HL-60 (cell line): ENCODE results near the gene LPIN1.
"Not testable (repeated sequence)": the region's sequence is repeated elsewhere in the genome, so short reads cannot be mapped to it uniquely, and the experiment has no call there.

Source experiments
- DNase-seq, 2 experiments: peaks; one replicate each; pipeline ENCODE4 v3.0.0-alpha.2; 2010 to 2020; ENCODE audit warnings: low read depth in 1 of 2, low spot score in 1 of 2
- H3K27ac ChIP-seq: fragments of 250-450 bp; sonication (Bioruptor Pico); replicated peaks from 2 replicates; pipeline ENCODE4 v1.5.1; 2020; ENCODE audit warnings: mild to moderate bottlenecking, moderate library complexity
- H3K27me3 ChIP-seq: fragments of 250-450 bp; sonication (Bioruptor Pico); 2 replicates; pipeline ENCODE4 v1.5.1; 2021; ENCODE audit warnings: mild to moderate bottlenecking, moderate library complexity; ENCODE audit not compliant: insufficient read depth, poor library complexity, severe bottlenecking
- H3K4me3 ChIP-seq: replicated peaks from 2 replicates; pipeline ENCODE4 v1.5.1; 2011; ENCODE audit warnings: mild to moderate bottlenecking, control low read depth, low read length; ENCODE audit not compliant: insufficient read depth
- CTCF ChIP-seq: IDR thresholded peaks from one replicate; pipeline ENCODE4 v1.5.1; 2011; ENCODE audit warnings: low read length, control low read depth, inconsistent platforms; ENCODE audit not compliant: insufficient read depth
- GABPA ChIP-seq: IDR thresholded peaks from 2 replicates; pipeline ENCODE4 v1.6.1; 2012; ENCODE audit warnings: low read depth
- POLR2AphosphoS5 ChIP-seq: IDR thresholded peaks from 2 replicates; pipeline ENCODE4 v1.6.1; 2012; ENCODE audit warnings: low read depth
- REST ChIP-seq: IDR thresholded peaks from 2 replicates; pipeline ENCODE4 v1.6.1; 2012; ENCODE audit warnings: low read depth; ENCODE audit not compliant: insufficient replicate concordance
- SPI1 ChIP-seq: IDR thresholded peaks from 2 replicates; pipeline ENCODE4 v1.6.1; 2012; ENCODE audit warnings: low read depth, mild to moderate bottlenecking, borderline replicate concordance

Gene LPIN1

GRCh38 chr2:11724151-11724550, 22.3 kb upstream of the LPIN1 start:
- TF ChIP-seq REST = no peak
- TF ChIP-seq POLR2AphosphoS5 = no peak
- no peak for DNase-seq
- Histone ChIP-seq H3K4me3 (no peak overlapping the region), H3K27me3 (peaks cover 3% of the 10 kb centered on the region), H3K27ac (no peak overlapping the region)

GRCh38 chr2:11726384-11726783, 20.0 kb upstream of the LPIN1 start:
- H3K27me3 ChIP-seq = peaks cover 3% of the 10 kb centered on the region
- H3K4me3 ChIP-seq = no peak overlapping the region
- DNase-seq = no peak
- H3K27ac ChIP-seq = no peak overlapping the region
- TF ChIP-seq SPI1 (no peak), CTCF (no peak), POLR2AphosphoS5 (no peak), REST (no peak), GABPA (no peak)

- Histone ChIP-seq H3K4me3 (no peak overlapping the region), H3K27me3 (no peaks in the 10 kb centered on the region), H3K27ac (no peak overlapping the region)
- peak in 1 of 2 experiments; percentile 20 for DNase-seq
- TF ChIP-seq REST (no peak), SPI1 (no peak), POLR2AphosphoS5 (no peak), GABPA (no peak), CTCF (no peak)
Observed at GRCh38 chr2:11729362-11730212, 16.8 kb upstream of the LPIN1 start.

GRCh38 chr2:11731214-11731984, 15.0 kb upstream of the LPIN1 start:
- not testable (repeated sequence) for H3K27me3 ChIP-seq

More at GRCh38 chr2:11731214-11731984, 15.0 kb upstream of the LPIN1 start:
- H3K27ac ChIP-seq, H3K4me3 ChIP-seq, DNase-seq: not testable (repeated sequence)
